Suppressor macrophage (primary cell): Measurements from ENCODE around the gene SLC25A36.
"Not testable (repeated sequence)": the region's sequence is repeated elsewhere in the genome, so short reads cannot be mapped to it uniquely, and the experiment has no call there.

Experiments used
- DNase-seq, 4 experiments: peaks; one replicate each; pipeline ENCODE4 v3.0.0-alpha.2; 2020 to 2022

SLC25A36 gene

GRCh38 chr3:140931801-140932200, 9.8 kb upstream of the SLC25A36 start:
- no peak for DNase-seq

GRCh38 chr3:140933109-140933508, 8.5 kb upstream of the SLC25A36 start:
- DNase-seq, result no peak

GRCh38 chr3:140933552-140933951, 8.1 kb upstream of the SLC25A36 start:
- DNase-seq, result no peak

GRCh38 chr3:140939305-140939704, 2.3 kb upstream of the SLC25A36 start:
- not testable (repeated sequence) for DNase-seq

- no peak for DNase-seq
These were observed 574 bp upstream of the SLC25A36 start for GRCh38 chr3:140941090-140941433.

GRCh38 chr3:140942221-140943104, 827 bp downstream of the SLC25A36 start:
- peak; percentile 73 to 83 (median 79) for DNase-seq

- DNase-seq, result no peak
These were observed 2.3 kb downstream of the SLC25A36 start for GRCh38 chr3:140943781-140944552.

- no peak for DNase-seq
These were observed 7.0 kb downstream of the SLC25A36 start for GRCh38 chr3:140948460-140949249.

GRCh38 chr3:140950144-140950543, 8.5 kb downstream of the SLC25A36 start:
- DNase-seq, result no peak

- DNase-seq, result peak; percentile 9 to 36 (median 18)
These were observed 9.2 kb downstream of the SLC25A36 start for GRCh38 chr3:140950863-140951262.

- DNase-seq, result not testable (repeated sequence)
These were observed 10.1 kb downstream of the SLC25A36 start for GRCh38 chr3:140951750-140952149.

GRCh38 chr3:140953028-140953960, 11.7 kb downstream of the SLC25A36 start:
- DNase-seq, result peak in 2 of 4 experiments; percentile 45 to 49

- no peak for DNase-seq
These were observed 12.9 kb downstream of the SLC25A36 start for GRCh38 chr3:140954576-140954975.

GRCh38 chr3:140955645-140956044, 14.0 kb downstream of the SLC25A36 start:
- DNase-seq, result no peak

- no peak for DNase-seq
These were observed 14.6 kb downstream of the SLC25A36 start for GRCh38 chr3:140956058-140956835.

- peak in 2 of 4 experiments; percentile 34 to 39 for DNase-seq
These were observed 31.2 kb downstream of the SLC25A36 start for GRCh38 chr3:140972833-140973232.

GRCh38 chr3:140974900-140975299, 33.3 kb downstream of the SLC25A36 start:
- no peak for DNase-seq

GRCh38 chr3:140980663-140981062, 39.0 kb downstream of the SLC25A36 start:
- DNase-seq, result no peak

- DNase-seq, result not testable (repeated sequence)
These were observed 46.2 kb downstream of the SLC25A36 start for GRCh38 chr3:140987792-140988191.

- no peak for DNase-seq
These were observed 52.7 kb downstream of the SLC25A36 start for GRCh38 chr3:140994316-140994715.

- DNase-seq, result not testable (repeated sequence)
These were observed 53.2 kb downstream of the SLC25A36 start for GRCh38 chr3:140994861-140995260.
